PC-3 (cell line): Measurements from ENCODE around the gene CELF5.

ENCODE experiments used
- CTCF ChIP-seq: fragments of 300-600 bp; sonication (generic); conservative IDR thresholded peaks from 2 replicates; pipeline ENCODE4 v1.5.1; 2017; ENCODE audit warnings: antibody characterized with exemption, low read depth, mild to moderate bottlenecking, low read length
- EZH2 ChIP-seq: fragments of 300-600 bp; sonication (generic); IDR thresholded peaks from one replicate; pipeline ENCODE4 v1.6.1; 2017; ENCODE audit warnings: antibody characterized with exemption, mild to moderate bottlenecking, low read length; ENCODE audit not compliant: unreplicated experiment

GRCh38 chr19:3282564-3282963, 58.1 kb downstream of the CELF5 start:
- TF ChIP-seq EZH2 (no peak), CTCF (no peak)
